Activated gamma-delta T cell (primary cell): Measurements from ENCODE around the gene MAML2.

Experiments
- DNase-seq: peaks from one replicate; lab custom pipeline; 2025; lab: John Stamatoyannopoulos, UW

MAML2 gene

DNA sequence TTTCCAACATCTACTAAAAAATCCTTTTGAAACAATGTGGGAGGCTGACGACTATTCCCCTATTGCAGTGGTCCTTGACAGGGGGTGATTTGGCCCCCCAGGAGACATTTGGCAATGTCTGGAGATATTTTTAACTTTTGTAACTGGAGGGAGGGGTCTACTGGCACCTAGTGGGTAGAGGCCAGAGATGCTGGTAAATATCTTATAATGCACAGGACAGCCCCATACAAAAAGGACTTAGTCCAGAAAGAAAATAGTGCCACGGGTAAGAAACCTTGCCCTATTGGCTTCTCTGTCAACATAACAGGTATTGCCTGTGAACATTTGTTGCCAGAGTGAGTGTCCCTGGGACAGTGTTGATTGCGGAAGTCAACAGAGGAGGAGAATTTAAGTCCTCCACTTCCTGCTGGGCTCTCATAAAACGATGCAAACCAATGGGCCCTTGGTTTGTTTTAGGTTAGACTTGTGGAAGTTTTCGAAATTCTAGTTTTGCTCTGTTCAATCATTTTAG lies 101.6 kb downstream of the MAML2 start:
- DNase-seq: no peak

DNA sequence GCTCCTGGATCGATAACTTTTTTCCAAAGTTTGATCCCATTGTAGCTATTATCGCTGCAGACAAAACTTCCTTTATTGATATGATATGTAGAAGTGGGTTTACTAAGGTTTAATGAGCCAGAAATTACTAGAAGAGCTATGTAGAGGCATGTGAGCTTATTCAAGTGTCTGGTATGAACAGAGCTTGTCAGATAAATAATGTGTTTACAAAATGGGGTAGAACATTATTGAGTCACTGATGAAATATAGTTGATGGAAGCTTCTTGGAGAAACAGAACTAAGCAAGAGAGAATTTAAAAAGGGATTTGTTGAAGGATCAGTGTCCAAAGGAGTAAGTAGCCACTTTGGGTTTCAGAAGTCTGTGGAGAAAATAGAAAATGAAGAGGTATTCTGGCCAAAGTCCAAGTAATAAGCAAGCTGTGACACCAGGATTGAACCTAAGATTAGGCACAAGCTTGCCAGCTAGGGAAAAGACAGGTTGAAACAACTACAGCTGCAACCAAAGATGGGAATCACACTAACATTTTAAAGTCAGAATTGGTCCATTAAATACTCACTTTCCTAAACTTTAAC lies 104.3 kb downstream of the MAML2 start:
- DNase-seq: no peak

DNA sequence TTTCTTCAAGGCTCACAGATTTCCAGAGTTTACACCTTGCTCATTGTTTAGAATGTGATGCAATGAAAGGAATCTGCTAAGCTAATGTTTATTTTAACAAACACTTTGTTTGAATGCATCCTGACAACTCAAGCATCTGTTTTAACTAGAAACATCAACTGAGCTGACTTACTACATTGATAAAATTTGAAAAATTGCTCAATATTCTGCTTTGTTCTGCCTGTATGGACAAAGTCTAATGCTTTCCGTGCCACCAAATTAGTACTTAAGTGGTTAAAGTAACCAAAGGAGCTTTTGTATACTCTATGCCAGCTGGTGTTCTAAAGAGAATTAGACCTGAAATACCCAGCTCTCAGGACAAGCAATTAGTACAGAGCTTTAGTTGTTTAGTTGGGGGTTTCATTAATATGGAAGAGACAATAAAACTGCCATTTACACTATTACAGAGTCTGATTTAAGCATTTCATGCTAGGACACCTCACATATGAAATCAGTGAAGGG lies 105.2 kb downstream of the MAML2 start:
- DNase-seq: no peak

DNA sequence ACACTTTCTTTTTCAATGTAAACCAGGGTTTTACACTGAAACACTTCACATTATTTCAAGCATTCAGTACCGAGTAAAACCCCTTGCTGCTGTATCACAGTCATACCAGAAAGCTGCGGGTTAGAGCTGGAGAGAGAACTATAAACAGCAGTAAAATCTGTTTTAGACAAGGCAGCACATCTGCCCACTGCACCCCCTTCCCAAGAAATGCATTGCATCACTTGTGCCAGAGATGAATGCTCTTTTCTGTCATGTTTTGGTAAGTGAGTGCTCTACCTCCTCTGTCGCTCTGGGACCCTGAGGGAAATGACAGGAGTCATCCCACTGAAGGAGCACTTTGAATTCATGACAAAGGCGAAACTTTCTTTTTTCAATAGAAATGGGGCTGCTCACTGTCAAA lies 107.2 kb downstream of the MAML2 start:
- no peak for DNase-seq

DNA sequence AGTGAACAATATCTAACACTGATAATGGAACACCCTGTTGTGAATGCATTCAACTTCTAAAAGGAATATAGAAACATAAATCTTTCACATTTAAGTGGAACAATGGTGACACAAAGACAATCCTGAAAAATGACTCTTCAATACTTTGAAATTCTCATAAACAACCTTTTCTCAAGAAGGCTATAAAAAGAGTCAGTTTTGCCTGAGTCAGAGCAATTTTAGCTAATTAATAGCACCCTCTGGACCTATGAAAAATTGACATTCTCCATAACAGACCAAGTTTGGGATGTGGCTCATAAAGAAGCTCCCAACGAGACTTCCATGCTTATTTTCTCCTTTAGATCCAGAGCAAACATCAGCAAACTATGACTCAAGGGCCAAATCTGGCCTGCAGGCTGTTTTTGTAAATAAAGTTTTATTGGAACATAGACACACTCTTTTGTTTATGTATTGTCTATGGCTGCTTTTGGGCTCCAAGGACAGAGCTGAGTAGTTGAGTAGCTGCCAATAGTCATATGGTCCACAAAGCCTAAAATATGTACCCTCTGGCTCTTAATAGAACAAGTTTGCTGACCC lies 108.0 kb downstream of the MAML2 start:
- DNase-seq: no peak

DNA sequence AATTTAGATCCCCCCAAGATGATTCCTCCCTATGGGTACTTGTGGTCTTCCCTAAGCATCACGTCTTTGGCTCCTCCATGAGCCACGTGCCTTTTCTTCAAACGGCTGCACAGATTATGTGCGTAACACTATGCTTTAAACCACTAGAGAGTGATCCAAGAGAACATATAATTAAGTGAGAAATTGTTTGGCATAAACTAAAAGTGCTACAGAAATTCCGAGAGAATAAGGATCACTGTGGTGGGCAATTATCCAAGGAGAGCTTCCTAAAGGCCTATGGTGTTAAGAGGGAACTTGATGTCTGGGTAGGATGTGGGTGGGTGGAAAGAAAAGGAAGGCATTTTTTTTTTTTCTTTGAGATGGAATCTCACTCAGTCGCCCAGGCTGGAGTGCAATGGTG lies 110.9 kb downstream of the MAML2 start:
- DNase-seq: no peak

DNA sequence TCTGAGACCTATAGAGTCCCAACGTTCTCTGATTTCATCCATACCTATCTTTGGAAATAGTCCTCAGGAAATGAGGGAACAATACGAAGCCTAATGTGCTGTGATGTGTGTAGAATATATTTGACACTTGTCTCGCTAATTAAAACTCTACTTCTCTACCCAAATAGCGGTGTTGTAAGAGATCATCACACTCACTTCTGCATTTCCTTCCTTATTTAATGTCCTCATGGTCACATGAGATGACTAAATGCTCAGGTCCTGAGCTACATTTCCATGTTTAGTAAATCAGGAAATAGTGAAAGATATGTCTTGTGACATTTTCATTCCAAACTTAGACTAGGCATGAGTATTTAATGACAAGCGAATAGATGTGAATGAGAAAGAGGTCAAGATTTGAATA lies 112.3 kb downstream of the MAML2 start:
- DNase-seq: no peak

DNA sequence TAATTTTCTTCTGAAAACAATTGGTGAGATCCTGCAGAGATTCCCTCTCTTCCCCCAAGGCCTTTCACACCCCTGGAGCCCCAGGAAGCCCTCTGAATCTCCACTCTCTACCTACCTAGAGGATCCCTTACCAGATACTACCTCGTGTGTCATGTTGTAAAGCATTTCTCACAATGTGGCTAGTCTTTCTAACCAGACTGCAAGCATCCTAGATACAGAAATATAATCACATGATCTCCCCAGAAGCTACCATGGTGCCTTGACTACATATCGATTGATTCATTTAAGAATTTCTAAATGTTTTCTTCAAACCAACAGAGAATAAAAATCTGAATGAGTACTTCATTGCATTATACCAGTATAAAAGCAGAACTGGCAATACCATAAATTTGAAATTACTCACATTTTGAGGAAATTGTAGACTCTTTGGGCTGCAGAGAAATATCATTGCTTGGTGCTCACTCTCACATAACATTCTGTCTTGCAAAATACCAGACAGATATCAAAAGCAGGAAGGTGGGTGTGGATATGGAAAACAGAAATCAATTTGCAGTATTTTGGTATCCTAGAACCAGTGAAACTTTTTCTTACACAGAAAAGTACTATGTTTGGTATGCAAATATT lies 113.5 kb downstream of the MAML2 start:
- no peak for DNase-seq

DNA sequence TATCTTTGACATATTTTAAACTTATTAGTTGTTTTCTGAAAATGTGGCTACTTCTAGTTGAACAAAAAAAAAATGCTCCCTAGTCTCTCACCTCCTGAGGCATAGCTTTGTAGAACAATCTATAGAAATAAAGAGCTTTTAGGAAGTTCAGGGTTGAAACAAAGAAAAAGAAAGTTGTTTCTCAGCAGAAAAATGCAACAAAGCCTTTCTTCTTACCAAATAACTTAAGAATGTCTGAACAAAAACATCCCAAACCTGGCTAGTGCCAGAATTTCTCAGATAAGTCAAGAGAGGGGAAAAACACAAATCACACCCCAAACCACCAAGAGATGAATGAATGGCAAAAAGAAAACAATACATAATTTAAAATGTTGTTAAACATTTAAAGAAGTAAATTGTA lies 114.1 kb downstream of the MAML2 start:
- DNase-seq: no peak

DNA sequence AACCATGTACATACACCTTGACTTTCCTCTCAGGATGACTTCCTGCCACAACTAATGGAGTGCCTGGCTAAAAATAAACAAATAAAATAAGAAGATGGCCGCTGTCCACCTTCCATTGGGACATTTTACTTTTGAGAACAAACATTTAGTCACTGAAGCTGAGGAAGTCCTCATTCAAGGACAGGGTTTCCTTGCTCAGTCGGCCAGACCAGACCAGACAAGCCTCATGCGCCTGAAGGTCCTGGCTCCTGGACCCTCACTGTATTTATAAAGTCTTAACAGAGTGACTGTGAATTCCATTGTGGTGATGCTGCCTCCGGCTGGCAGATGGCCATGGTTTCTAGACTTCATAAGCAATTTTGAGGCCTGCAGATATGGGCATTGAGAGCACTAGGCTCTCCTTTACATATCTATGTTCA lies 114.5 kb downstream of the MAML2 start:
- no peak for DNase-seq

DNA sequence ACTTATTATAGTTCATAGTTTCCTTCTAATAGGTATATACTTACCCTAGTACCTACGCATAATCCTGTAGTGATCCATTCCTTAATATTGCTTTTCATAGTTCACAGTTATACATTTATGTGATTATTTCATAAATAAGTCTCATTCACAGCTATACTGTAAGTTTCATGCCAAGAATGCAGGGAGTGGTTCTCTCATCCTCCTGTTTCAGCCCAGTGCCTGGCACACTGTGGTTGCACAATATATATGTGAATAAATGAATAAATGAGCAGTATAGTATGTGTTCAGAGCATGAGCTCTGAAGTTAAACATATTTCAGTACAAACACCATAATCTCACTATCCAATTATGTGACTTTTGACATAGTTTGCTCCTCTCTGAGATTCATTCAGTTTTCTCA lies 115.8 kb downstream of the MAML2 start:
- DNase-seq: no peak

DNA sequence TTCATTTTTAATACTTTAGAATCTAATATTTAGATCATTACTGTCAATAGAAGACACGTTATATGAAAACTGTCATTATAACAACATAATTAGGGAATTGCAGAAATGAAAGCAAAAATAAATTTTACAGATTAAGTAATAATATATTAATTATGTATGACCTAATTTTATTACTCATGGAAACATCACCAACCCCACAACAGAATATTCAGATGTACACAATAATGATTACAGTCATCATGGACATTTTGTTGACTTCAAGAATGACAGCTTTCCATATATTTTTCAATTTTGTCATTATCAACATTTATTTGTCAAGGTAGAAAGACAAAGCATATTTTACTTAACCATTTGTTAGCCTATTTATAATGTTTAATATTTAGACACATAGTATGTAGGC lies 119.9 kb downstream of the MAML2 start:
- DNase-seq: no peak

DNA sequence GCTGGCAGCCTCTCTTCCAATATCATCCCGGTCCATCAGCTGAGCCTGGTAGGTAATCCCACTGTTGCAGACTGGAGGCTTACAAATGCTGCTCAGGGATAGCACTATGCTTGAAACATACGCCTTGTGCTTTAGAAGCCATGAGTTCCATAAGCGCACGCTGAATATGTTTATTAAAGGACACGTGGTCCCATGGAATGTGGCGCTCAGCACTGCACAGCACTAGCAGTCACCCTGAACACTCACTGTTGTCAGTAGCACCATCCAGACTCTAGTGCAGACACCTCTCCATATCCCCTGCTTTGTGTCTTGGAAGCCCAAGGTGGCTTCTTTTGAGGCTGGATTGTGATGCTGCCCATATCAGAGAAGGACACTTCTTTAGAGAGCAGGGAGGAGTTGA lies 120.9 kb downstream of the MAML2 start:
- DNase-seq: no peak

DNA sequence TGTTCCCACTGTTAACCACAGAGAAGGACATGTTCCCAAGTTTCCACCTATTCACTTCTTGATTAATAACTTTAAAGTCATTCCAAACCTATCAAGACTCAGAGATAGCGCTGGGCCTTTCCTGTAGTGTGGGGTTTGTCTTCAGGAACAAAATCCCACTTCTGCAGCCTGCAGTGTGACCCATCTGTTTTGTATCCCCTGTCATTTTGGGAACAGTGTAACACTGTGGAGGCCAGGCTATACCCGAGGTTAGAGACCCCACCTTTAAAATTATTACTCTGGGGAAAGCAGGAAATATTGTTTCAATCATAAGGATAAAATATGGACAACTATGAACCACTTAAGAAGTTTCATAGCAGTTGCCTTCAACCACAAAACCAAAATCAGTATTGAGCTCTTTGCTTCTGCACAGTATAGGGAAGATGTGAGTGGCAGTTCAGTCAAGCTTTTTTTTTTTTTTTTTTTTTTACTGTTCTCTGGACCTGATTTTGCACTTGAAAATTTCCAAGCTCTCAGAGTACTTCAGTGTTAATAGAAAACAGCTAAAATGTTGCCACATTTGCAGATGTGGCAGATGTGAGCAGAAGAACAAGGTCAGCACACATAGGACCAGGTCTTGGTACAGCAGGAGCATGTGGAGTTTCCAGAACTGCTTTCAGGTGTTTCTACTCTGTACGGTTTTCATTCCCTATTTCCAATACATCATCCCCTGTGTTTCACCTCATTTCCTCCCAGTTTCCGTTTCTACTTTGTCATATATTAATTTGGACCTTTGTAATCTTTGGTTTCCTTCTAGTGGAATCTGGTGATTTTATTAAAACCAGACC lies 121.5 kb downstream of the MAML2 start:
- no peak for DNase-seq

DNA sequence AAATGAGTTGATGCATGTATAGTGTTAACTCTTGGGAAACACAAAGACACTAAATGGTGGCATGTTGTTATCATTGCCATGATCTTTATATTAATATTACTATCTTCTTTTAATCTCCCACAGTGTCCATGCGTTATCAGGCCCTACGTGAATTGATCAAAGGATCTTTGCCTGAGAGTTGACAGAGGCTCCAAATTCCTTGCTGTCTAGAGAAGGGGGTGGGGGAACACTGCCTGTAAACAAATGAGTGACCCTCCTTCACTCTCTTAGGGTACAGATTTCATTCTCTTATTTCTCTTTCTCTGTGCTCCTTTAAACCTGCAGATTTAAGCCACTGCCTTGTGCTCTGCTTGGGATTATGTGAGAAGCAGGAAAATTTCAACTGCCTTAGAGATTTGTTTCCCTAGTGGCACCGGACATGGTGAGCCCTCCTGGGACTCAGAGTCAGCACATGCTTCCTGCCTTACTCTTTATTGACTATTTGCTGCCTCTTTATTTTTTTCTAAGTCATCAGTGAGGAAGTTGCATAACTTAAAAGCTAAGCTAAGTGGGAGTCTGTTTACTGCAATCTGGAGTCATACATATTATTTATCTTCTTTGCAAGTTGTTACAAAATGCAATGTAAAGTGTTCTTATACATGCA lies 122.9 kb downstream of the MAML2 start:
- DNase-seq: no peak

DNA sequence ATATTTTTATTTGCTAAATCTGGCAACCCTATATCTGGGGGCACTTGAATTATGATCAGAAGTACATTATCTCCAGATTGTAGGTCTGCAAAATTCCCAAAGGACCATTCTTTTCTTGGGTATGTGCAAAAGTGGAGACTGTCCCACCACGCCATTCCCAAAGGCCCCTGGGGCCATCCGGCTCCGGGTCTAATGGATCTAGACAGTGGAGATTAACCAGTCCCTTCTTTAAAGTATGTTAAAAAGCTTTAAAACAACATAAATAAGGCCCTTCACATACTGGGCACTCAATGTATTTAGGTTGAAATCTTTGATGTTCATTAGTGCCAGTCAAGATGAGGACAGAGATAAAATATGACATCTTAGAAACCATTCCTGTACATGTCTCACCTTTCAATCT lies 124.1 kb downstream of the MAML2 start:
- no peak for DNase-seq

DNA sequence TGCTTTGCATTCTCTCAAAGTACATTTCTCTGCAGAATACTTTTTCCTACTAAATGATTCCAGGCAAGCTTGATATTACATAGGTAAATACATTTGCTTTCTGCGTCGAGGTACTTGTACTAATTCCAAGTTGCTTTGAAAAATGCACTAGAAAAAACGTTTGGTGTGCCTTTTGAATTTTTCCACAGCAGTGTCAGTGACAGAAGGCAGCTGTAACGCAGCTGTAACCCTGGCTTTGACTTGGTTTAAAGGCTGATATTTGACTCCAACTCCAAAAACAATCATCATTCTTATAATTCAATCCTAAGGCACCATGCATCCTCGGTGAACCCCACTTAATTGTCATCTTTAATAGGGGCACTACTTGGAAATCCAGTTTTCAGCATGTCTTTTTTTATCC lies 125.0 kb downstream of the MAML2 start:
- no peak for DNase-seq

DNA sequence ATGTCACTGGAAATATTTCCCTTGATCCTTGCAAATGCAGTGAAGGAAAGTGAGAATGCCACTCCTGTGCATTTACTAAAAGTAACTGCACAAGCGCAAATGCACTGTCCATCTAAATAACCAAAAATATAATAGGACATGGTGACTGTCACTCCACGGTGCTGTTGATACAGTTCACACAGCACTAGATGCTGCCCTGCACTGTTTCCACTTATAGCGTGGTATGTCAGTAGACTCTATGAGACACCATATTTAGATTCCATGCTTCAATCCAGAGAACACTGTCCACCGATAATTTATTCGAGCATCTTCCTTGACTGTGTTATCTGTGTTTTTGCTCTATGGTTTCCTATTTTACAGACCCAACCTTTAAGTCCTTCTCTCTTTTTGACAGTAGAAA lies 125.8 kb downstream of the MAML2 start:
- DNase-seq: no peak

DNA sequence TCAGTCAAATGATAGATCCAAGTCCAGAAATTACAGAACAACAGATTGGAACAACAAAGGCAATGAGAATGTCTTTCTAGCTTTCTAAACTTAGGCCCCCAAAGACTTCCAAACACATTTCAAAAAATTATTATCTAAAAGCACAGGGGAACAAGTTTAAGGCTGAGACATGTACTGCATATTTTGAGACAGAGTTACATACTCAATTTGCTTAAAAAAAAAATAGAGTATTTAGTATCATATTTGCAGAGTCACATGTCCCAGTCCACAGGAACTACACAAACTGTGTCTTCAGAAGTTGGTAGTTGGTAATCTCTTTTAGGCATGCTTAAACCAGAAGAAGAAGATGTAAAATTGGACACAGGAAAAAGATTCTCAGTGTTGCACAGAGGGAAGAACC lies 127.2 kb downstream of the MAML2 start:
- no peak for DNase-seq

DNA sequence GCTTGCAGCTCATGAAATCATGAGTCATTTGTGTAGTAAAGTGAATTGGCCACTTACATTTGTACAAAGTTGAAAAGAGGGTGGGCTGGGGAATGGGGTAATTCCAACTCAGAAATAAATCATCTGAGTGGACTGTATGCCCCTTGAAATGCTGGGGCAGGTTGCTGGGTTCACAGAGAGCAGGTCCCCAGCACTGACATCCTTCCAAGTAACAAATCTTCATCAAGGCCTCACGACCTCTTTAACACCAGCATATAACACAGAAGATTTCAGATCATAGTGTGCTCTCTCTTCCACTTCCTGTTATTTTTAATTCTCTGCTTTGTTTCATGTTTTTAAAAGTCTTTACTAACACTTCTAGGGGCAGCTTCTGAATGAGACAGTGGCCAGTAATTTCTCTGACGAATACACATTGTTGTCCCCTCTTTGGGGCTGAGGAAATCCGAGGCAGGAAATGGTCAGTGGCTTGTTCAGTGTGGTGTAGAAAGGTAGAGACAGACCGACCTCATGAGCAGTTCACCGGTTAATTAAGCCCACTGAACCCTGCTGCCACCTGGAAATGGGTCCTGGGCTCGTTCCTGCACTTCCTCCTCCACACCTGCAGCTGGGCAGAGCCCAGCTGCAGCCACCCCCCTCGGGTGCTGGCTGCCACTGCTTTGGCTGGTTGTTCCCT lies 127.7 kb downstream of the MAML2 start:
- no peak for DNase-seq

DNA sequence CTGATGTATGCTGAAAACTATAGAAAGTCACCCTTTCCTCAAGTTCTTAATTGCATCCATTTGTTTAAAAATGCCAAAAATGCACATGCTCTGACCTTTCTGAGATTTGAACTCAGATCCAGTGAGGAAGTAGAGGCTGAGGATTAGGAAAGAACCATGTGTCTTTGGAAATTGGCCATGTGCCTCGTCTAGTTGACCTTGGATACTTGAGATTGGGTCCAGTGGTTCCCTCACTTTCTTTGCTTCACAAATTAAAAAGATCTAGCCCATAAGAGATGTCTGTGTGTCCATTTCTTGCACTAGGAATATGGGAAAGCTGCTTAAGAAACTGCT lies 128.3 kb downstream of the MAML2 start:
- no peak for DNase-seq

DNA sequence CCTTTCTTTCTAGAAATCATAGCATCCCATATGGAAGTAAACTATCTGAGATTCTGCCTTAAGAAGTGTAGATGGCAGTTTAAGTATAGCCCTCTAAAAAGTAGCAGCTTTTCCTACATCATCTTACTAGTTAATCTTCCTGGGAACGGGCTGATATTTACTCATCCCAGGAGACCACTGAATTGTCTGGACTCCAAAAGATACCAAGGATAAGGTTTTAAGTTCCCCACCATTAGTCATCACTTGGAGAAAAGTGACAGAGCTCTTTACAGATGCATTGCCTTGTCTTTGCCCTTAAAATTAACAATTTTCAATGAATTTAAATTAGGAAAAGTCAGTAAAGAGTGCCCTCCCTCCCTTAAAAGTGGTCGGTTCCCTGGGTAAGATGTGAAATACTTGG lies 129.5 kb downstream of the MAML2 start:
- no peak for DNase-seq
